Activated CD4-positive, alpha-beta T cell treated with anti-CD3 and anti-CD28 coated beads for 36 hours (primary cell): ENCODE measurements around the gene RBMS2. TPM values are rescaled to one million over a fixed set of nuclear protein-coding genes. Genes with fewer than 3 reads are reported as not detected.
A peak's percentile ranks its signal among the peaks of the same experiment; 100 is the strongest.

Experiments used
- ATAC-seq: fragments of 200-7000 bp; cut with Tn5 transposase; one replicate; pipeline ENCODE4 v1.10.0; 2021; ENCODE audit warnings: mild to moderate bottlenecking, moderate library complexity
- CTCF ChIA-PET: fragments of 350-600 bp; sonication (Branson Sonifier 250); formaldehyde crosslinking; loops from one replicate; lab custom pipeline; 2021; ENCODE audit warnings: antibody characterized with exemption; lab: Charles Lee
- POLR2A ChIA-PET: fragments of 350-600 bp; sonication (Branson Sonifier 250); formaldehyde crosslinking; loops from one replicate; lab custom pipeline; 2021; ENCODE audit warnings: antibody characterized with exemption, inconsistent platforms; lab: Charles Lee
- DNase-seq: peaks from one replicate; pipeline ENCODE4 v3.0.0-alpha.2; 2020
- H3K27ac Mint-ChIP-seq: one replicate; pipeline ENCODE4 v1.8.0; 2021; ENCODE audit warnings: mixed read lengths
- H3K27me3 Mint-ChIP-seq: one replicate; pipeline ENCODE4 v1.8.0; 2021; ENCODE audit warnings: mixed read lengths
- H3K36me3 Mint-ChIP-seq: one replicate; pipeline ENCODE4 v1.8.0; 2021; ENCODE audit warnings: low read depth, mixed read lengths
- H3K4me1 Mint-ChIP-seq: one replicate; pipeline ENCODE4 v1.8.0; 2021; ENCODE audit warnings: mixed read lengths
- H3K4me3 Mint-ChIP-seq: one replicate; pipeline ENCODE4 v1.8.0; 2021; ENCODE audit warnings: mild to moderate bottlenecking, moderate library complexity, mixed read lengths
- H3K9me3 Mint-ChIP-seq: one replicate; pipeline ENCODE4 v1.8.0; 2021; ENCODE audit warnings: low read depth, mixed read lengths
- intact Hi-C, 2 experiments: fragments of 100-400 bp; cut with DNase I in 1 of 2; cut with micrococcal nuclease in 1 of 2; formaldehyde crosslinking; loops; one replicate each; pipeline versions ENCODE4 v1.14.2 to v1.15.1; 2022 to 2024; cut with DNase I, micrococcal nuclease
- total RNA-seq, 2 experiments: library from RNA; stranded (reverse); gene quantifications; one replicate each; pipeline ENCODE4 v1.2.3, GENCODE V29; 2021

The RBMS2 gene
- total RNA-seq, 2 experiments from 2014 or later: 5.0 to 7.0 TPM

GRCh38 chr12:56601503-56601902 lies 79.9 kb downstream of the RBMS2 start:
- Mint-ChIP-seq H3K4me1 (no peaks in the 10 kb centered on the region), H3K4me3 (no peak overlapping the region), H3K36me3 (peaks cover 69% of the 10 kb centered on the region), H3K9me3 (no peaks in the 10 kb centered on the region), H3K27ac (no peak overlapping the region), H3K27me3 (no peaks in the 10 kb centered on the region)
- ATAC-seq (peak; percentile 60), DNase-seq (peak; percentile 61)
- CTCF ChIA-PET: interaction anchor here (0.7 to 1.5 kb wide), 6 partner anchors 10 to 110 kb away, joined by 3 to 6 read pairs (median 3); no protein-coding TSS in a partner anchor
- POLR2A ChIA-PET: no interaction called here
- intact Hi-C loops: no loop called here

GRCh38 chr12:56602239-56602638 lies 80.6 kb downstream of the RBMS2 start:
- ChIA-PET CTCF (interaction anchor here (0.8 to 1.5 kb wide), 6 partner anchors 9 to 321 kb away, joined by 3 to 6 read pairs (median 3); no protein-coding TSS in a partner anchor), POLR2A (no interaction called here)
- DNase-seq (no peak), ATAC-seq (no peak)
- intact Hi-C loops: no loop called here
- Mint-ChIP-seq H3K9me3 (no peaks in the 10 kb centered on the region), H3K36me3 (peaks cover 66% of the 10 kb centered on the region), H3K4me3 (no peak overlapping the region), H3K27ac (no peak overlapping the region), H3K4me1 (no peaks in the 10 kb centered on the region), H3K27me3 (no peaks in the 10 kb centered on the region)

GRCh38 chr12:56604355-56604754 lies 82.7 kb downstream of the RBMS2 start:
- ATAC-seq (no peak), DNase-seq (no peak)
- H3K4me1 Mint-ChIP-seq: no peaks in the 10 kb centered on the region
- CTCF ChIA-PET: interaction anchor here (1.0 to 1.4 kb wide), 2 partner anchors 32 to 91 kb away, joined by 3 read pairs; no protein-coding TSS in a partner anchor
- no peaks in the 10 kb centered on the region for H3K27me3 Mint-ChIP-seq
- H3K4me3 Mint-ChIP-seq: no peak overlapping the region
- no peaks in the 10 kb centered on the region for H3K9me3 Mint-ChIP-seq
- POLR2A ChIA-PET: no interaction called here
- intact Hi-C loops: no loop called here
- peaks cover 60% of the 10 kb centered on the region for H3K36me3 Mint-ChIP-seq
- no peak overlapping the region for H3K27ac Mint-ChIP-seq

- H3K4me3 Mint-ChIP-seq: no peak overlapping the region
- peaks cover 8% of the 10 kb centered on the region for H3K4me1 Mint-ChIP-seq
- intact Hi-C loops: no loop called here
- ChIA-PET POLR2A (no interaction called here), CTCF (interaction anchor here (0.6 kb wide), 1 partner anchor 12 kb away, joined by 3 read pairs; no protein-coding TSS in a partner anchor)
- ATAC-seq: no peak
- H3K36me3 Mint-ChIP-seq: peaks cover 66% of the 10 kb centered on the region
- H3K27me3 Mint-ChIP-seq: no peaks in the 10 kb centered on the region
- H3K9me3 Mint-ChIP-seq: no peaks in the 10 kb centered on the region
- H3K27ac Mint-ChIP-seq: no peak overlapping the region
- DNase-seq: no peak
These were observed 93.0 kb downstream of the RBMS2 start for GRCh38 chr12:56614627-56615026.

GRCh38 chr12:56616244-56616643 lies 94.6 kb downstream of the RBMS2 start:
- Mint-ChIP-seq H3K4me3 (no peak overlapping the region), H3K27me3 (no peaks in the 10 kb centered on the region), H3K4me1 (peaks cover 14% of the 10 kb centered on the region), H3K36me3 (peaks cover 63% of the 10 kb centered on the region), H3K9me3 (no peaks in the 10 kb centered on the region), H3K27ac (no peak overlapping the region)
- ChIA-PET CTCF (interaction anchor here (0.6 to 1.4 kb wide), 3 partner anchors 13 to 143 kb away, joined by 3 to 11 read pairs (median 3); no protein-coding TSS in a partner anchor), POLR2A (no interaction called here)
- ATAC-seq: no peak
- no peak for DNase-seq
- intact Hi-C loops: no loop called here

- DNase-seq: no peak
- ATAC-seq: no peak
- H3K27ac Mint-ChIP-seq: peak overlapping the region; percentile 53
- no peaks in the 10 kb centered on the region for H3K9me3 Mint-ChIP-seq
- H3K4me1 Mint-ChIP-seq: peaks cover 14% of the 10 kb centered on the region
- H3K27me3 Mint-ChIP-seq: no peaks in the 10 kb centered on the region
- intact Hi-C loops: no loop called here
- peaks cover 57% of the 10 kb centered on the region for H3K36me3 Mint-ChIP-seq
- H3K4me3 Mint-ChIP-seq: no peak overlapping the region
- CTCF ChIA-PET: interaction anchor here (0.6 to 1.4 kb wide), 2 partner anchors 12 to 144 kb away, joined by 3 to 11 read pairs; no protein-coding TSS in a partner anchor
- POLR2A ChIA-PET: no interaction called here
These were observed 95.3 kb downstream of the RBMS2 start for GRCh38 chr12:56616925-56617324.

- Mint-ChIP-seq H3K4me1 (peaks cover 55% of the 10 kb centered on the region), H3K9me3 (no peaks in the 10 kb centered on the region), H3K27me3 (no peaks in the 10 kb centered on the region), H3K27ac (peak overlapping the region; percentile 7), H3K4me3 (no peak overlapping the region), H3K36me3 (peaks cover 35% of the 10 kb centered on the region)
- intact Hi-C loops: no loop called here
- ChIA-PET CTCF (interaction anchor here (1.0 to 3.9 kb wide), 2 partner anchors 14 to 31 kb away, joined by 3 to 22 read pairs; no protein-coding TSS in a partner anchor), POLR2A (no interaction called here)
- DNase-seq: no peak
- ATAC-seq: peak; percentile 84
These were observed 100.9 kb downstream of the RBMS2 start for GRCh38 chr12:56622535-56622934.

- intact Hi-C loops: no loop called here
- no peaks in the 10 kb centered on the region for H3K9me3 Mint-ChIP-seq
- ChIA-PET POLR2A (interaction anchor here (0.6 kb wide), 2 partner anchors 42 to 100 kb away, joined by 3 read pairs; no protein-coding TSS in a partner anchor), CTCF (interaction anchor here (0.8 to 1.3 kb wide), 2 partner anchors 10 to 35 kb away, joined by 3 to 7 read pairs; no protein-coding TSS in a partner anchor)
- ATAC-seq (no peak), DNase-seq (no peak)
- H3K4me1 Mint-ChIP-seq: peaks cover 67% of the 10 kb centered on the region
- H3K27ac Mint-ChIP-seq: peak overlapping the region; percentile 74
- no peaks in the 10 kb centered on the region for H3K27me3 Mint-ChIP-seq
- H3K4me3 Mint-ChIP-seq: no peak overlapping the region
- peaks cover 41% of the 10 kb centered on the region for H3K36me3 Mint-ChIP-seq
These were observed 105.1 kb downstream of the RBMS2 start for GRCh38 chr12:56626701-56627100.

- Mint-ChIP-seq H3K9me3 (no peaks in the 10 kb centered on the region), H3K36me3 (peaks cover 34% of the 10 kb centered on the region), H3K4me1 (peaks cover 74% of the 10 kb centered on the region), H3K4me3 (peak overlapping the region; percentile 96), H3K27me3 (no peaks in the 10 kb centered on the region), H3K27ac (peak overlapping the region; percentile 93)
- ChIA-PET POLR2A (interaction anchor here (0.6 to 2.0 kb wide), 6 partner anchors 8 to 96 kb away, joined by 3 to 14 read pairs (median 8); partner anchors contain the start of genes NACA and PTGES3), CTCF (interaction anchor here (0.6 to 2.1 kb wide), 15 partner anchors 8 to 436 kb away, joined by 3 to 16 read pairs (median 4); partner anchors contain the start of gene ATP5F1B)
- intact Hi-C loops: loop anchor here in 1 of 2 experiments (1.0 kb wide), 1 partner anchor 7 kb away; no protein-coding TSS in a partner anchor
- ATAC-seq (peak; percentile 15), DNase-seq (peak; percentile 78)
These were observed 107.2 kb downstream of the RBMS2 start for GRCh38 chr12:56628671-56629458.

- peak; percentile 31 for ATAC-seq
- Mint-ChIP-seq H3K4me1 (peaks cover 73% of the 10 kb centered on the region), H3K9me3 (no peaks in the 10 kb centered on the region), H3K27me3 (no peaks in the 10 kb centered on the region), H3K36me3 (peaks cover 32% of the 10 kb centered on the region), H3K27ac (peak overlapping the region; percentile 93), H3K4me3 (peak overlapping the region; percentile 96)
- intact Hi-C loops: loop anchor here in 1 of 2 experiments (1.0 to 10.0 kb wide), 7 partner anchors 96 to 1125 kb away; partner anchors contain the start of genes CDK4, MARCHF9, NABP2 and NACA
- CTCF ChIA-PET: interaction anchor here (0.6 to 2.1 kb wide), 9 partner anchors 8 to 437 kb away, joined by 3 to 16 read pairs (median 4); no protein-coding TSS in a partner anchor
- POLR2A ChIA-PET: interaction anchor here (1.9 to 2.0 kb wide), 2 partner anchors 55 to 59 kb away, joined by 12 to 14 read pairs; partner anchors contain the start of gene PTGES3
- DNase-seq: peak; percentile 69
These were observed 108.0 kb downstream of the RBMS2 start for GRCh38 chr12:56629459-56630179.
